ENCODE results near the gene TRIM56. TPM values are rescaled to one million over a fixed set of nuclear protein-coding genes. Genes with fewer than 3 reads are reported as not detected.

The TRIM56 gene
- total and polyA plus RNA-seq, 2 of the 13 experiments (the other 11 are each of a cell fraction or from before 2014, with no cell fraction given) = 3.2 to 7.1 TPM

- TF ChIP-seq, protein P1, sequence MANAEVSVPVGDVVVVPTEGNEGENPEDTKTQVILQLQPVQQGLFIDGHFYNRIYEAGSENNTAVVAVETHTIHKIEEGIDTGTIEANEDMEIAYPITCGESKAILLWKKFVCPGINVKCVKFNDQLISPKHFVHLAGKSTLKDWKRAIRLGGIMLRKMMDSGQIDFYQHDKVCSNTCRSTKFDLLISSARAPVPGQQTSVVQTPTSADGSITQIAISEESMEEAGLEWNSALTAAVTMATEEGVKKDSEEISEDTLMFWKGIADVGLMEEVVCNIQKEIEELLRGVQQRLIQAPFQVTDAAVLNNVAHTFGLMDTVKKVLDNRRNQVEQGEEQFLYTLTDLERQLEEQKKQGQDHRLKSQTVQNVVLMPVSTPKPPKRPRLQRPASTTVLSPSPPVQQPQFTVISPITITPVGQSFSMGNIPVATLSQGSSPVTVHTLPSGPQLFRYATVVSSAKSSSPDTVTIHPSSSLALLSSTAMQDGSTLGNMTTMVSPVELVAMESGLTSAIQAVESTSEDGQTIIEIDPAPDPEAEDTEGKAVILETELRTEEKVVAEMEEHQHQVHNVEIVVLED (CRISPR knock-in tag; IDR thresholded peaks at IDR 0.05; ENCODE audit: borderline replicate concordance) = 0 out of 2 replicates have a peak, but pooled peaks have one; percentile 35
- TF ChIP-seq POLR2G (IDR thresholded peaks at IDR 0.05; ENCODE audit: low read depth, low read length) = peak; percentile 65; the same call in 1 of the 2 replicates
- TF ChIP-seq GATA4 (IDR thresholded peaks at IDR 0.05; ENCODE audit: borderline replicate concordance, low read depth) = 0 out of 2 replicates have a peak, but pooled peaks have one; percentile 4
- TF ChIP-seq, protein P2, sequence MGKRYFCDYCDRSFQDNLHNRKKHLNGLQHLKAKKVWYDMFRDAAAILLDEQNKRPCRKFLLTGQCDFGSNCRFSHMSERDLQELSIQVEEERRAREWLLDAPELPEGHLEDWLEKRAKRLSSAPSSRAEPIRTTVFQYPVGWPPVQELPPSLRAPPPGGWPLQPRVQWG (CRISPR knock-in tag; IDR thresholded peaks at IDR 0.05; ENCODE audit: borderline replicate concordance, low read depth) = no peak
- TF ChIP-seq, protein P3, sequence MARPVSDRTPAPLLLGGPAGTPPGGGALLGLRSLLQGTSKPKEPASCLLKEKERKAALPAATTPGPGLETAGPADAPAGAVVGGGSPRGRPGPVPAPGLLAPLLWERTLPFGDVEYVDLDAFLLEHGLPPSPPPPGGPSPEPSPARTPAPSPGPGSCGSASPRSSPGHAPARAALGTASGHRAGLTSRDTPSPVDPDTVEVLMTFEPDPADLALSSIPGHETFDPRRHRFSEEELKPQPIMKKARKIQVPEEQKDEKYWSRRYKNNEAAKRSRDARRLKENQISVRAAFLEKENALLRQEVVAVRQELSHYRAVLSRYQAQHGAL (CRISPR knock-in tag; IDR thresholded peaks at IDR 0.05; ENCODE audit: not compliant biosample characterization) = no peak
- TF ChIP-seq HMGA1 (CRISPR knock-in tag; conservative IDR thresholded peaks at IDR 0.05) = no peak
- TF ChIP-seq, protein P4, sequence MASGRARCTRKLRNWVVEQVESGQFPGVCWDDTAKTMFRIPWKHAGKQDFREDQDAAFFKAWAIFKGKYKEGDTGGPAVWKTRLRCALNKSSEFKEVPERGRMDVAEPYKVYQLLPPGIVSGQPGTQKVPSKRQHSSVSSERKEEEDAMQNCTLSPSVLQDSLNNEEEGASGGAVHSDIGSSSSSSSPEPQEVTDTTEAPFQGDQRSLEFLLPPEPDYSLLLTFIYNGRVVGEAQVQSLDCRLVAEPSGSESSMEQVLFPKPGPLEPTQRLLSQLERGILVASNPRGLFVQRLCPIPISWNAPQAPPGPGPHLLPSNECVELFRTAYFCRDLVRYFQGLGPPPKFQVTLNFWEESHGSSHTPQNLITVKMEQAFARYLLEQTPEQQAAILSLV (CRISPR knock-in tag; IDR thresholded peaks at IDR 0.05; ENCODE audit: borderline replicate concordance) = no peak
- TF ChIP-seq SAFB2 (CRISPR knock-in tag; IDR thresholded peaks at IDR 0.05; ENCODE audit: borderline replicate concordance, low read depth) = peak; percentile 90
- 0 out of 2 replicates have a peak, but pooled peaks have one; percentile 10 for TF ChIP-seq ZSCAN29 (CRISPR knock-in tag; conservative IDR thresholded peaks at IDR 0.05)
- no peak for TF ChIP-seq SRF (IDR thresholded peaks at IDR 0.05; ENCODE audit: low read depth, low read length)
- TF ChIP-seq BHLHE40 (IDR thresholded peaks at IDR 0.05; ENCODE audit: low read length) = peak; percentile 97
- TF ChIP-seq RFX1 (IDR thresholded peaks at IDR 0.05) = no peak
- no peak for TF ChIP-seq EZH2 (conservative IDR thresholded peaks at IDR 0.05; ENCODE audit: low read depth, low read length)
- no peak; the same call in 1 of the 2 replicates for TF ChIP-seq KDM6A (CRISPR knock-in tag; IDR thresholded peaks at IDR 0.05; ENCODE audit: low read depth)
- TF ChIP-seq ZNF678 (CRISPR knock-in tag; IDR thresholded peaks at IDR 0.05) = 0 out of 2 replicates have a peak, but pooled peaks have one; percentile 44
- TF ChIP-seq, protein P5, sequence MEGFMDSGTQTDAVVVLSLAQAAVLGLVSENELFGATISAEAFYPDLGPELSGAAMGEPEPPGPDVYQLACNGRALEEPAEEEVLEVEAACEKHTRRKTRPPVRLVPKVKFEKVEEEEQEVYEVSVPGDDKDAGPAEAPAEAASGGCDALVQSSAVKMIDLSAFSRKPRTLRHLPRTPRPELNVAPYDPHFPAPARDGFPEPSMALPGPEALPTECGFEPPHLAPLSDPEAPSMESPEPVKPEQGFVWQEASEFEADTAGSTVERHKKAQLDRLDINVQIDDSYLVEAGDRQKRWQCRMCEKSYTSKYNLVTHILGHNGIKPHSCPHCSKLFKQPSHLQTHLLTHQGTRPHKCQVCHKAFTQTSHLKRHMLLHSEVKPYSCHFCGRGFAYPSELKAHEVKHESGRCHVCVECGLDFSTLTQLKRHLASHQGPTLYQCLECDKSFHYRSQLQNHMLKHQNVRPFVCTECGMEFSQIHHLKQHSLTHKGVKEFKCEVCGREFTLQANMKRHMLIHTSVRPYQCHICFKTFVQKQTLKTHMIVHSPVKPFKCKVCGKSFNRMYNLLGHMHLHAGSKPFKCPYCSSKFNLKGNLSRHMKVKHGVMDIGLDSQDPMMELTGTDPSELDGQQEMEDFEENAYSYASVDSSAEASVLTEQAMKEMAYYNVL (CRISPR knock-in tag; IDR thresholded peaks at IDR 0.05; ENCODE audit: borderline replicate concordance) = peak; percentile 50; the same call in 1 of the 2 replicates
- TF ChIP-seq ZC3H13 (CRISPR knock-in tag; IDR thresholded peaks at IDR 0.05) = peak; percentile 99
- peak; percentile 50; the same call in 1 of the 2 replicates for TF ChIP-seq ZFP36L1 (CRISPR knock-in tag; IDR thresholded peaks at IDR 0.05)
- no peak for TF ChIP-seq DNMT1 (CRISPR knock-in tag; IDR thresholded peaks at IDR 0.05)
- 0 out of 2 replicates have a peak, but pooled peaks have one; percentile 51 for TF ChIP-seq HNF1B (CRISPR knock-in tag; IDR thresholded peaks at IDR 0.05)
Measured at GRCh38 chr7:101138213-101138870, 53.1 kb downstream of the TRIM56 start (continued).
